Embryonic facial prominence (tissue), 1 donor: ENCODE results near the gene APCDD1.

Experiments
- DNase-seq: peaks from one replicate; pipeline ENCODE4 v3.0.0-alpha.2; 2016; ENCODE audit errors: extremely low spot score

APCDD1 gene

DNA sequence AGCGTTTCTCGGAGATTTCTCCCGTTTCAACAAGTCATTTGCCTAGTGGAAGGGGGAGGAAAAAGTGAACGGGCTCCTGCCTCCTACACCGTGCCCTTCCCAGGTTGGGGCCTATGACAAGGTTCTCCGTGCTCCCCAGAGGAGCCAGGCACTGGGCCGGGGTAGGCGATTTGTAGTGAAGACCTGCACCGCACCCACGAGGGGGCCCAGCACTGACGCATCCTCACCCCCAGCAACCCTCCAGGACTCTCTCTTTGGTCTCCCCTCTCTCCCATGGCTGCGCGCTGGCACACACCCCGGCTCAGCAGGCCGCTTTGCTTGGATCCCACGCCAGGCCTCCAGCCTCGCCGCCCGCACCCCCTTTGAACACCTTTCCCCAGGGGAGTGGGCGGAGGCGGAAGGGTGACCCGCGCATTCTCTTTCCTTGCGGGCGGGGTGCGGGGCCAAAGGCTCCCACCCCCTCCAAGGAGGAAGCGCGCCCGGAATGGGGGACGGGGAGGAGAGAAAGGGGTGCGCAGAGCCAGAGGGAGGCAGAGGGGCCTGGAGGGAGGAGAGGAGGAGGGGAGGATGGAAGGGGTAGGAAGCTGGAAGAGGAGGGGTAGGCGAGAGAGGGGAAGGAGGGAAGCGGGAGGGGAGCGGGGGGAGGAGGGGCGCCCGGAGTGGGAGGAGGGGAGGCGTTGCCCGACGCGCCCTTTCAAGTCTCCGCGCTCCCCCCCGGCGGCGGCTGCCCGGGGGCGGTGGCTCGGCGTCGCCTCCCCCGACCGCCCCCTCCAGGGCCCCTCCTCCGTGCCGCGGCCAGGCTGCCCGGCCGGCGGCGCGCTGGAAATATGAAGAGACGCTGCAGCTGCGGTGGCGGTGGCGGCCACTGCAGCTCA, at the start of gene APCDD1:
Gene APCDD1, plus strand, starts transcription at position 830 of the 875 bp plus-strand sequence. CDS start 347 bp downstream, outside the sequence.
- peak; percentile 85 for DNase-seq

DNA sequence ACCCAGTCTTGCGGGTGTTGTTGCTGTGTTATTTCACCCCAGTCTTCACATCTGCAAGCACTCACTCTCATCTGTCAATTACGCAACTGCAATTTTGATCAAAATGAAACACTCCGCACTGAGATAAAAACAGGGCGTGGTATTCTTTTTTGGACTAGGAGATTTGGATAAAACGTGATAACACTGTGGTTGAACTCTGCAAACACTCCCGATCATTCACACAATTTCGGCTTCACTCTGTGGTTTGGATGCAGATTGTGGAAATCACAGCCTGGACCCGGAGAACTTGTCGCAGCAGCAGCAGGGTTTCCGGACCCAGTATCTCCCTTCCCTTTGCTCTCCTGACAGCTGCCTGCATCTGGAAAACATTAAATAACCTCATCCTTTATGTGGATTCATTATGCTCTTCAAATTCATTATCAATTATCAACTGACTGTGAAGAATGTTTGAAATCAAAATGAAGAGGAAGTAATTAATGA, 49.4 kb upstream of the APCDD1 start:
- DNase-seq = no peak

- DNase-seq = no peak
Observed at GRCh38 chr18:10405816-10406663, 48.4 kb upstream of the APCDD1 start.

- DNase-seq = no peak
Observed at GRCh38 chr18:10408131-10408530, 46.3 kb upstream of the APCDD1 start.

DNA sequence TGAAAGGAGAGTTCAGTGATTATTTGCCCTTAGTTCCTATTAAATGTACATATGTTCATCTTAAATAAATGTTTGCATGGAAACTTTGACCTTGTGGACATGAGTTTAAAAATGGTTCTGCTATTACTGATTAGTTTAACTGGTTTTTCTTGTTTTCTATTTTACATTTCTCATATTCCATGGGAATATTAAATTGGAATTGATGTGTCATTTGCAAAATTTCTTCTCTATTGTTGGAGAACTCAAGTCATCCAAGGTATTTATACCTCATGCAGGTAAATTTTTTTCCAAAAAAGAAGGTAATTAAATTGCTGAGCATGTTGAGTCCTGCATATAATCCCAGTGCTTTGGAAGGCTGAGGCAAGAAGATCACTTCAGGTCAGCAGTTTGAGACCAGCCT, 45.4 kb upstream of the APCDD1 start:
- DNase-seq = no peak

GRCh38 chr18:10410472-10411308, 43.7 kb upstream of the APCDD1 start:
- no peak for DNase-seq

GRCh38 chr18:10412933-10413332, 41.5 kb upstream of the APCDD1 start:
- no peak for DNase-seq

- DNase-seq = no peak
Observed at GRCh38 chr18:10413722-10414121, 40.7 kb upstream of the APCDD1 start.

DNA sequence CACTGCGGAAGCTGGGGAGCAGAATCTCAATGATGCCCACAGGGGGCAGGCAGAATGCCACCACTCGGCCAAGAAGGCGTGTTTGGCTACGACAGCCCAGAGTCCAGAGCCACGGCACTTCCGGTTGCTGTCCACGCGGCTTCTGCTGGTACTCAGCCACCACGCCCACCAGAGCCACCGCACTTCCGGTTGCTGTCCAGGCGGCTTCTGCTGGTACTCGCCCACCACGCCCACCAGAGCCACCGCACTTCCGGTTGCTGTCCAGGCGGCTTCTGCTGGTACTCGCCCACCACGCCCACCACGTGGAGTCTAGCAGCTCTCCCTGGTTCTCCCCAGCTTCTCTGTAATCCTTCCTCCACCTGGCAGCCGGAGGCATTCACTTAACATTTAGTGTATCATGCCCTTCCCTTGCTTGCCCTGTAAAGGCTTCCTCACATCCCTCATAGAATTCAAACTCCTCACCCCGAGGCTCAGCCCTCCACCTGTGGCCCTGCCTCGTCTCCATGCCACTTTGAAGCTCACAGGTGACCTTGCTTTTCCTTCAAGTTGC, 40.1 kb upstream of the APCDD1 start:
- DNase-seq = no peak

DNA sequence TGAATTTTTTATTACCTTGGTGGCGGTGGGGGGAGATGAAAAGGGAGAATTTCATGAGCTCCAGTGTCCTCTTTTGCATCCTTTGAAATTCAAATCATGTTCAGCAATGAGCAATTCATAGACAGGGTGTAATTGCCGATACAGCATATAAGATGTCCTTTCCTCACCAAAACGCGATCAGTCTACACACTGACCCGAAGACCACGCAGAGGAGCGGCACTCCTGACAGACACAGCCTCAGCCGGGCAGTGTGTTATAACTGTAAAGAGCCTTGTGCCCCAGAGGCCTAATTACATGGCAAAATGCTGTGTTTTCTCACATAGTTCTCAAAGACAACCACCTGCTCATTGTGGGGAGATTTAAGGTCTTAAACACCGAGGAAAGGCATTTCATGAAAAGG, 38.4 kb upstream of the APCDD1 start:
- DNase-seq = no peak

DNA sequence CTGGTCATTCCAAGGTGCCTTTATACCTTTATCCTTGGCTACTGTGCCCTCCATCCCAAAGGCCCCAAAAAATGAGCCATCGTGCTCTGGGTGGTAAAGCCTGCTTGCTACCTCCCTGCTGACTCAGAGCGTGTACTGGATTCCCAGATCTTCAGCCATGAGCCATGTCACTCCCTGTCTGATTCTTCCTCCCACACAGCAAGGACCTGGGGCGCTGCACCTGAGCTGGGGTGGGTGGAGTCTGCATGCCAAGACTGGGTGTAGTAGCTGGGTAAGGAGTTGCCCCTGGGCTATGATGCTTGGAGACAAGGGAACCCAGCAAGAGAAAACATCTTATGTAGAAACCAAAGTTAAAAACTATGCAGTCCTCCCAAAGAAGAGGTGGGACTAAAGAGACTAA, 37.2 kb upstream of the APCDD1 start:
- DNase-seq = no peak

DNA sequence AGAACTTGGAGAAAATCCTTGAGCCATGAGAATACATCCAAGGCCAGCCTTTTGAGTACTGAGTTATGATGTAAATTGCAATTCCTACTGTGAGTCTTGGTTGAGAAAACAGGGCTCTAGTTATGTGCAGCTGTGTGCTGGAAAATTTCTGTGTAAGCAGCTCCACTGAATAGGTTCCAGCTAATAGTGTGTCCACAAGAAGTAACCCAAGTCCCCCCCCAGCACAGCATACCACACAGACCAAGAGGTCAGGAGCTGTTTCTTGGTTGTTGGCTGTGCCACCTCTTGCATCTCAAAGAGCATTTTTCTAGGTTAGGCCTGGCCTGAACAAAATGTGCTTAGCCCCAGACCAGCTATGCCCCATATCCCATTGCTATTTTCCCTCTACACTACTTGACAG, 36.8 kb upstream of the APCDD1 start:
- DNase-seq = no peak

- no peak for DNase-seq
Observed at GRCh38 chr18:10418836-10419235, 35.6 kb upstream of the APCDD1 start.

DNA sequence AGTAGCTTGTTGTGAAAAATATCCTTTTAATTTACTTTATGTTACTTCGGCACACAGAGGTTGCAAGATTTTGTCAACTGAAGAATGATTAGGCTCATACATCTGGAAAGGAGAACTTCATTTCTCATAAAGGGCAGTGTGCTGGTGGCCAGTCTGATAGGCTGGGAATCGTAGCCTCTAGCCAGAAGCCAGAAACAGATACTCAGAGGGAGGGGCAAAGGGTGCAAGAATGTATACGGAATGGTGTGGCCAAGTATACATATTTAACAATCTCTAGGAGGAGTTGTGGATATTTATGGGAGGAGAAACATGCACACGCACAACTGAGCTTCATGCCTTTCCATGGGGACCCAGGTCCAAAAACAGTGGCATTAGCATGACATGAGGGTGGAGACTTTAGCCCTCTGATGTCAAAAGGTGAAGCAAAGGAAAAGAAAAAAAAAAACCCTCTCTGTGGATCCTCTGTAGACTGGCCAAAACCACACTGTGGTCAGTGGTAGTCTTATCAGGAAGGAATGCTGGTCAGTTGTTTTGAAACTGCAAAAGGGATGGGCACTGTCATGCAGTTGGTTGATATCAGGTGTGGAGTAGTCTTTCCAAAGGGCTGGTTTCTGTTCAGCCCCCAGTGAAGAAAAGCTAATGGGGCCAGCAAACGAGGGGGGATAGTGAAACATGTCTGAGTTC, 34.9 kb upstream of the APCDD1 start:
- no peak for DNase-seq

GRCh38 chr18:10420561-10421352, 33.7 kb upstream of the APCDD1 start:
- no peak for DNase-seq

DNA sequence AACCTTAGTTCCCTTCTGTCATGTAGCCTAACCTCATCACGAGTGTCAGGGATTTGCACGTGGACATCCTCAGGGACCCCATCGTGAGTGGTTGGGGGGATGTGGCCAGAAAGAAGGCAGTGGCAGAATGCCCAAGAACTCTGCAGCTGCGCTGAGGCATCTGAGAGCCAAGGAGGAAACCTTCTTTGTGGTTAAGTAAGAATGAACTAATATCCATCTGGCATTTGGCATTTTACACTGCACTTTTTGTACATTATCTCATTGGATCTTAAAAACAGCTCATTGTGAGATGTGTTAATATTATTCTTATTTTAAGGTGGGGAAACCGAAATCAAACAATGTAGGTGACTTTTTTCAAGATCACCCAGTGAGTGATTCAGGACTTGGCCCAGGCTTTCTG, 32.6 kb upstream of the APCDD1 start:
- no peak for DNase-seq

DNA sequence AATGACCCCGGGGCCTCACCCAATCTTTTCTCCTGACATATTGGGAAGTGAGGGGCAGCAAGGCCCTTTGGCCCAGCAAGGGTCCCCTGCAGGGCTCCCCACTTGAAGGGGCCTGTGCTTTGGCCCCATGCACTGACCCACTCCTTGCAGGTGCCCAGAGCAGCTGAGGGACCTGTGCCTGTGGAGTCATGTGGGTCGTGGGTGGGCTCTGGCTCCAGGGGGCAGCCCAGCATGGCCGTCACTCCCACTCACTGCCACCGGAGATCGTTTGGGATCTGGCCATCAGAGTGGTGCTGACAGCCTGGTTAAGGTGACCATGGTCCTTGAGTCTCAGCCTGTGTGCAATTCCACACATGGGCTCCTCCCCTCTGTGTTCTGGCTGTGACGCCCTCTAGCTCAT, 31.7 kb upstream of the APCDD1 start:
- no peak for DNase-seq

DNA sequence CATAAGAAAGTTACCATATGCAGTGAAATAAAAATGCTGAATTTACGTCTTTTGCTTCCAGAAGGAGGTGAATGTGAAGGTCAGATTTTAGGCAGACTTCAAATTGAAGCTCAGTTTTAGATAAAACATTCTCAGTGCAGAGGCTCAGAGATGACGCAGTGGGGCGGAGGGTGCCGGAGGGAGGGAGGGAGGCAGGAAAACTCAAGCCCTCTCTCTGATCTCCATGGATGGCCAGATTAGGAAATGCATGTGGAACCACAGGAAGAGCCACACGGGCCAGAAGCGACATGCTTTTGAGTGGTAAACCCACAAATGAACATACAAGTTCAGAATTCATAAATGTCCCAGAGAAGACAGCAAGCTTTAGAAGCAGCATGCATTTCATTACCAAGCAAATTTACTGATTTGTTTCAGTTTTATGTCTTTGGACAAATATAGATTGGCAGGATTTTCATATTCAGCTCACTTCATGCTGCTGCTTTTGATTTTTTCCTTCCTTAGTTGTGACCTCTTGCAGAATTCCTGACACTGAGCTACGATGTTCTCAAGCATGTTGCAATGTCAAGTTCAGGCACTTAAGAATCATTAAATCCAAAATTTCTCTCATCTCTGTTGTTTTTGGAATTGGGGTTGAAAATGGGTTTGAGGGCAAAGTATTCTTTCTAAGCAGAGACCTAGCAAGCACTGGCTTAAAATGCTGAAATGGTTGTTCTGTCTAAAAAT, 29.7 kb upstream of the APCDD1 start:
- no peak for DNase-seq

GRCh38 chr18:10430677-10431076, 23.8 kb upstream of the APCDD1 start:
- DNase-seq = no peak
